Peyer's patch (tissue), 4 donors: ENCODE measurements around the gene TAC4.
"Not testable (repeated sequence)": the region's sequence is repeated elsewhere in the genome, so short reads cannot be mapped to it uniquely, and the experiment has no call there.

Source experiments
- CTCF ChIP-seq, 6 experiments: fragments of 450-650 bp in 4 of 6; fragments of 200-600 bp in 2 of 6; sonication (generic) in 1 of 6; IDR thresholded peaks; one replicate each; pipeline ENCODE4 v1.5.1; 2017 to 2019; ENCODE audit warnings: antibody characterized with exemption in 6 of 6, mild to moderate bottlenecking in 3 of 6, moderate library complexity in 1 of 6
- POLR2A ChIP-seq, 2 donors: fragments of 450-650 bp; IDR thresholded peaks; one replicate each; pipeline ENCODE4 v1.5.1; 2017; ENCODE audit warnings: antibody characterized with exemption in 2 of 2, mild to moderate bottlenecking in 2 of 2, moderate library complexity in 2 of 2

DNA sequence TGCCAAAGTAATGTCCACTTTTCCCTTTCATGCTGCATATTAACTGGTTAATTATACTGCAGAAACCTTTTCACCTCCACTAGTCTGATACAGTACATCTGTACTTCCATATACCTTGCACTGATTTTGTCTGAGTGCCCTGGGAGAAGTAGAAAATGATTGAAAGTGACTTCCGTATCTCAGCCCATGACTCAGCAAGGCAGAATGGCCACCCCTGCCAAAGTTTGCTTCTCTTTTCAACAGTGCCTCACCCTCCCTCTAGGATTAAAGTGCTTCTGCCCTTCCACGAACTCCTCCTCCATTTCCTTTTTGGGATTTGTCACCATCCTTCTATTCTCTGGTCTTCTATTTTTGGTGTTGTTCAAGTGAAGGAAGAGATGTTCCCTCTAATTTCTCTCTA lies 19.5 kb downstream of the TAC4 start:
- not testable (repeated sequence) for TF ChIP-seq CTCF, POLR2A (IDR thresholded peaks at IDR 0.05)
